Endometrial microvascular endothelial cells (primary cell): ENCODE data around the gene SMYD3. TPM values are rescaled to one million over a fixed set of nuclear protein-coding genes. Genes with fewer than 3 reads are reported as not detected.

ENCODE experiments used
- in situ Hi-C: cut with HindIII; loops from 2 replicates; pipeline ENCODE4 v1.10.0; 2017; ENCODE audit warnings: low sequenced_read_pairs, low pct_unique_long_range_greater_than_20kb; ENCODE audit errors: inconsistent ontology term
- total RNA-seq: library from RNA; depleted of rRNA; stranded (reverse); fragments of >200 nt; gene quantifications from one replicate; pipeline ENCODE4 v1.2.3, GENCODE V29; 2015; ENCODE audit errors: inconsistent ontology term

SMYD3 gene
- 16.6 TPM for total RNA-seq

- in situ Hi-C loops: no loop called here
Observed at GRCh38 chr1:246506674-246507481, at the start of gene SMYD3. Gene SMYD3, minus strand, starts transcription at chr1:246507279.

DNA sequence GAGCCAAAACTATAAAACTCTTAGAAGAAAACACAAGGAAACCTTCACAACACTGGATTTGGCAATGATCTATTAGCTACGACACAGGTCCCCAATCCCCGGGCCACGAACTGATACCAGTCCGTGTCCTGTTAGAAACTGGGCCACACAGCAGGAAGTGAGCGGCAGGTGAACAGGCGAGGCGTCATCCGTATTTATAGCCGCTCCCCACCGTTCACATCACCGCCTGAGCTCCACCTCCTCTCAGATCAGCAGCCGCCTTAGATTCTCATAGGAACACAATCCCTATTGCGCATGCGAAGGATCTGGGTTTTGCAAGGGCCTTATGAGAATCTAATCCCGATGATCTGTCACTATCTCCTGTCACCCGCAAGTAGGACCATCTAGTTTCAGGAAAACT, 47.1 kb upstream of the SMYD3 start:
- in situ Hi-C loops: no loop called here

- in situ Hi-C loops: no loop called here
Observed at GRCh38 chr1:246552110-246552509, 45.0 kb upstream of the SMYD3 start.

DNA sequence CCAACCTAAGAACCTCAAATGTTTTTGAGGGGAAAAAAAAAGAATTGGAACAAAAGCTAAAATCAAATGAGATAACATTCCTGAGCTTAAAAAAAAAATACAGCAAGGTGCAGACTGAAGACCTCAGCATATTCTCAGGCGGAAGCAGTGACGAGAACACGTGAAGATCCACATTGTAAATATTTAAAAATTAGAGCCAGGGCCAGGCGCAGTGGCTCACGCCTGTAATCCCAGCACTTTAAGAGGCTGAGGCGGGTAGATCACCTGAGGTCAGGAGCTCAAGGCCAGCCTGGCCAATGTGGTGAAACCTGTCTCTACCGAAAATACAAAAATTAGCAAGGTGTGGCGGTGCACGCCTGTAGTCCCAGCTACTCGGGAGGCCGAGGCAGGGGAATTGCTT, 43.3 kb upstream of the SMYD3 start:
- in situ Hi-C loops: no loop called here

DNA sequence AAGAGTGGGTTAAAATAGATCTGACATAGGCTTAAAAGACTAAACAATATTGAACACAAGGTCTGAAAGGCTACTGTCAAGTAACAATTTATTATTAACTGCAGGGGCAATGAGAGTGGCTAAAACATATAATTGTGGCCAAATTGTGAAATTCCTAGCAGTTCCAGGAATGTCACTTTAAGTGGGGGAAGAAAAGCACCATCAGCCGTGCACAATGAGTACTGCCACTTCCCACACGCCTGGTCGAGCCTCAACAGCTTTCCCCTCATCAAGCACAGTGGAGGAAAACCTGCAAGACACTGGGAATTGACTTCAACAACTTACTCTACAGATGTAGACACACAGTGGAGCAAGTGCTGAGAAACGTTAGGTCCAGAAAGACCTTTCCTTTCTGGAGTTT, 42.6 kb upstream of the SMYD3 start:
- in situ Hi-C loops: no loop called here

DNA sequence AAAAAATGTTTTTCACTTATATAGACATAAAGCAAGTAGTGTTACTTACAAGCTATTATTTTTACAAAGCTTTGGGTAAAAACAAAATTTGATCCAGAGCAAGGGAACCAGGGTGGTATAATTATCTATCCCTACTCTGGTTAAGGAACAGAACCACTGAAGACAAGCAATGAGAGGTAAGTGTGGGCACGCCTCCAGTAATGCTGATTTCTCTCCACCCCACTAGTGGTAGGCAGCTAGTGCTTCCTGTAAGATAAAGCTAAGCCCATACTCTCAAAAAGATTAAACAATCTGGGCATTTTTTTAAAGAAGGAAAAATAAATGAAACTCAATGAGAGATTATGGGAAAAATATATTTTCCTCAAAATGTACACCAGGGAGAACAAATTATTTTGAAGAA, 36.9 kb upstream of the SMYD3 start:
- in situ Hi-C loops: no loop called here

DNA sequence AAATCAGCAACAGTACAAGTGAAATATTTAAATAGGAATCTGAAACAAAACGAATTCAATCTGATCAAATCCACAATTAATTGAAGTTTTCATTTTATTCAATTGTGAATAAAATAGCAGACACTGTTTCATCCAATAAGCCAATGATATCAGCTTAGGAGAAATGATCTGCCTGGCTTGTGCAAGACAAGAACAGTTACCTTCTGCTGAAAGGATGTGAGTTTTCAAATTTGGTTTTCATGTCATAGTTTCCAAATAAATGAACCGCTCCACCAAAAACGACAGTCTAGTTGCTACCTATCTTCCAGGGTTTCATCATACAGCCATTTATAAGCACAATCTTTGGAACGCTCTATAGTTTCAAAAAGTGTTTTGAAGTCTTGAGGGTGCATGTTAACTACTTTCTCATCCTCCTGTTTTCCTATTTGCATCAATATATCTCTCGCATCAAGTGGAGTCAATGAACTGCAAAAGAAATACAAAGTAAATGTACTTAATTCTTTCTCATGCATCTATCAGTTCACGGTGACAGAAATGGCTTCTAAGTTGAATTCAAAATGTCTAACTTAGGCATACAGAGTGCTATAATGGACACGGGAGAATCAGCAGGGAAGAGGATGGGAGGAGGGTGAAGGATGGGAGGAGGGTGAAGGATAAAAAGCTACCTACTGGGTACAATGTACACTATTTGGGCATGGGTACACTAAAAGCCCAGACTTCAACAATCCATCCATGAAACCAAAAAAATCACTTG, 33.8 kb upstream of the SMYD3 start:
- in situ Hi-C loops: no loop called here

GRCh38 chr1:246537887-246538286, 30.8 kb upstream of the SMYD3 start:
- in situ Hi-C loops: no loop called here

DNA sequence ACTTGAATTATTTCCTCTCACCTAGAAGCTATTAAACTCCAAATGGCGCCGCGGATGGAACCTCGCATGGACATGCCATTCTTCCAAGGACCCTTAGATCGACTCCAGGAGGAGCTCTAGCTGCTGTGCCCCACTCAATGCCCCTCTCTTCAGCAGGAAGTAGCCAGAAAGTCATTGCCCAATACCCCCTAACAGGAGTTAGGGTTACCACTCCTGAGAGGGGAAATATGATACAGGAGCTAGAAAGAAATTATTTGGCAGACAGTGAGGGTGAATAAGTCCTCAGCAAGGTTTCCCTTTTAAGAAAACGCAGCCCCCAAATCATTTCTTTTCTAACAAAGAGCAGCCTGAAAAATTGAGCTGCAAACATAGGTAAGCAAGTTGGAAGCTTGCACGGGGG, 30.4 kb upstream of the SMYD3 start:
- in situ Hi-C loops: no loop called here

DNA sequence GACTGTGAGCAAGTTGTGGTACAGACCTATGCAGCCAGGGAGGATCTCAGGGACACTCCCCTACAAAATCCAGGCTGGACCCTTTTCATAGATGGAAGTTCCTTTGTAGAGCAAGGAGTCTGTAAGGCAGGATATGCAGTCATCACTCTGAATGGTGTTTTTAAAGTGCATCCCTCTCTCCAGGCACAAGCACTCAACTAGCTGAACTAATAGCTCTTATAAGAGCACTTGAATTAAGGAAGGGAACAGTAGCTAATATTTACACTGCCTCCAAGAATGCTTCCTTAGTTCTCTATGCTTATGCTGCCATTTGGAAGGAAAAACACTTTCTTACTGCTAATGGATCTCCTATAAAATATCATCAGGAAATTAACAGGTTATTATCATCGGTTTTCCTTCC, 27.0 kb upstream of the SMYD3 start:
- in situ Hi-C loops: no loop called here

DNA sequence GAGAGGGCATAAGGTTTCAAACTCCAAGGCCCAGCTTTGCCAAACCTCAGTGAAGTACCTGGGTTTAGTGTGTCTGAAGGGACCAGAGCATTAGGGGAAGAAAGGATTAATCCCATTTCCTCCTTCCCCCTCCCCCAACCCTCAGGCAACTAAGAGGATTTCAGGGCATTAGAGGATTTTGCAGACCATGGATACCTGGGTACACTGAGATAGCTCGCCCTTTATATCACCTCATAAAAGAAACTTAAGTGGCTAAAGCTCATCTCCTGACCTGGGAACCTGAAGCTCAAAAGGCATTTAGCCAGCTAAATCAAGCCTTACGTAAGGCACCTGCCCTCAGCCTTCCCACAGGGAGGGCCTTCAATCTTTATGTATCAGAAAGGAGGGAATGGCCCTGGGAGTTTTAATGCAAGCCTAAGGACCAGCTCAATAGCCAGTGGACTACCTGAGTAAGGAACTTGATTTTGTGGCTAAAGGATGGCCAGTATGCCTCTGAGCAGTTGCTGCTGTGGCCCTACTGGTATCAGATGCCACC, 26.4 kb upstream of the SMYD3 start:
- in situ Hi-C loops: no loop called here

DNA sequence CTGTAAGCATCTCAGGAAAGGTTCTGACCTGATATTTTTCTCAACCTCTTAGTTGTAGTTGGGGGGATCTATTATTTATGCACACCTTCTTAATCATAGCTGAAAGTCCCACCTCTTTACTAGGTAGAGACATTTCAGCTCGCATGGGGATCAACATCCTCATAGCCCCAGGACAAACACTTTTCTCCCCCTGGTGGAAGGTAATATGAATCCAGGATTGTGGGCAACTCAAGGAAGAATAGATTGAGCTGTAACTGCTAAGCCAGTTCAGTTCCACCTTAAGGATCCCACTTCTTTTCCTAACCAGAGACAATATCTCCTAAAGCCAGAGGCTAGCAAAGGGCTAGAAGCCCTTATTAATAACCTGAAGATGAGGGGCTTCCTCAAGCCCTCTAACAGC, 25.4 kb upstream of the SMYD3 start:
- in situ Hi-C loops: no loop called here

GRCh38 chr1:246530482-246530881, 23.4 kb upstream of the SMYD3 start:
- in situ Hi-C loops: no loop called here

DNA sequence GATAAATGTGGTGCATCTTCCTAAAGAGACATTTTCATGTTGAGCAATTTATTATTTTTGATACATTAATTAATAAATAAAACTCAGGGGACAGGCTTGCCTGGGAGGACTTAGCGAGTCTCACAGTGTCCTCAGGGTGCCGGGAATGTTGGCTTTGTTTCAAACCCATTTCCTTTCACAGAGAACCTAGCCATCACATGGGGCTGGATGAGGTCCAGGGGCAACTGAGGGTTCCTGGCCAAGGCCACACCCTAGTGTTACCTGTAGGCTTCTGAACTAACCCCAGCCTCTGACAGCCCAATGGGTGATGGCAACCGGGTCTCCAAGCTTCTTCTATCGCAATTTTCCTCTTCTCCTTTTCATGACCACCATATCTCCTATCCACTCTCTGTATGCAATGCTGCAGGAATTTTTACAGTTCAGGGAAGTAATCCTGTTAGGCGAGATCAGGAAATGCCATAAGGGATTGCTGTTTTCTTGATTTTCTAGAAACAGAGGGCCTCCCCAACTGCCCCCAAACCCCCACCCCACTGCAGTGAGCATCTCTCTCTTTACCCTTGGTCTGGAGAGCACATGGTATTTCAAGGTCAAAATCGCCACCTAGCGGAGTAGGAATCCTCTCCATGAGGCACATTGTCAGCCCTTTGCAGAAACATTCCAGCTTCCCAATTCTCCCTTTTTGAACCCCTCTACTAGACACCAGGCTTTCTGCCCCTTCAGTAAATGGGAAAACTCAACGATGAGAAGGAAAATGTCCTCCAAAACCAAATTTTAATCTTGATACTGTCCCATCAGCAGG, 22.1 kb upstream of the SMYD3 start:
- in situ Hi-C loops: no loop called here

GRCh38 chr1:246527402-246528088, 20.5 kb upstream of the SMYD3 start:
- in situ Hi-C loops: no loop called here

- in situ Hi-C loops: no loop called here
Observed at GRCh38 chr1:246526915-246527314, 19.8 kb upstream of the SMYD3 start.

GRCh38 chr1:246526380-246526779, 19.3 kb upstream of the SMYD3 start:
- in situ Hi-C loops: no loop called here

DNA sequence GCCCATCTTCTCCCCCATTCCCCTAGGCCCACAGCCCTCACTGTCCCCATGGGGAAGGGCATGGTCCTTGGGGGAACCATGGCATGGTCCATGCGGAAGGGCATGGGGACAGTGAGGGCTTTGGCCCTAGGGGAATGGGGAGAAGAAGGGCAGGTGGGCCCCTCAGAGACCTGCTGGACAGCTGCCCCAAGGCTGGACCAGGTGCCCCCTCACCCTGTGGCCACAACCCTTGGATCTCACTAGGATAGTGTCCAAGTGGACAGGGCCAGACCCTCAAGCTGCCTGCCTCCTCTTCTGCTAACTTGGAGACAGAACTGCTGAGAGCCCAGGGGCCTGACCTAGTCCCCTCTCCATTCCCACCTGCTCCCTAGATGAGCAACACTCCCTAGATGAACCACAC, 12.4 kb upstream of the SMYD3 start:
- in situ Hi-C loops: no loop called here
